Uterus (tissue), 2 donors: Measurements from ENCODE around the gene MARCHF5.
"Not testable (repeated sequence)": the region's sequence is repeated elsewhere in the genome, so short reads cannot be mapped to it uniquely, and the experiment has no call there.

Experiments
- POLR2A ChIP-seq, 2 donors: fragments of 450-650 bp; IDR thresholded peaks; one replicate each; pipeline ENCODE4 v1.6.1; 2016; ENCODE audit warnings: antibody characterized with exemption in 2 of 2, mild to moderate bottlenecking in 1 of 2, moderate library complexity in 1 of 2
- TF ChIP-seq, protein P1 (sequence below), 4 experiments: fragments of 200-600 bp in 2 of 4; fragments of 450-650 bp in 2 of 4; sonication (generic) in 2 of 4; IDR thresholded peaks; one replicate each; pipeline ENCODE4 v1.5.1; 2016 to 2019; ENCODE audit warnings: antibody characterized with exemption in 4 of 4, mild to moderate bottlenecking in 2 of 4, moderate library complexity in 1 of 4

DNA sequence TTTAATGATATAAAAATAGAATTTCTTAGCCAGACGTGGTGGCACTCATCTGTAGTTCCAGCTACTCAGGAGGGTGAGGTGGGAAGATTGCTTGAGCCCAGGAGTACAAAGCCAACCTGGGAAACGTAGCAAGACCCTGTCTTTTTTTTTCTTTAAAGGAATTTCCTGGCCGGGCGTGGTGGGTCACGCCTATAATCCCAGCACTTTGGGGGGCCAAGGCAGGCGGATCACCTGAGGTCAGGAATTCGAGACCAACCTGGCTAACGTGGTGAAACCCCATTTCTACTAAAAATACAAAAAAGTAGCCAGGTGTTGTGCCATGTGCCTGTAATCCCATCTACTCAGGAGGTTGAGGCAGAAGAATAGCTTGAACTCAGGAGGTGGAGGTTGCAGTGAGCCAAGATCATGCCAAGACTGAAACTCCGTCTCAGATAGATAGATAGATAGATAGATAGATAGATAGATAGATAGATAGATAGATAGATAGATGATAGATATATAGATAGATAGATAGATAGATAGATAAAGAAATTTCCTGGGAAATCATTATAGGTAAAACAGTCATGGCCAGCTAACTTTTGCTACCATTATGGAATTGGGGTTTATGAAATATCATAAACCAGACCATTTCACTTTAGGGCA, 56.2 kb downstream of the MARCHF5 start:
- TF ChIP-seq, protein P1, sequence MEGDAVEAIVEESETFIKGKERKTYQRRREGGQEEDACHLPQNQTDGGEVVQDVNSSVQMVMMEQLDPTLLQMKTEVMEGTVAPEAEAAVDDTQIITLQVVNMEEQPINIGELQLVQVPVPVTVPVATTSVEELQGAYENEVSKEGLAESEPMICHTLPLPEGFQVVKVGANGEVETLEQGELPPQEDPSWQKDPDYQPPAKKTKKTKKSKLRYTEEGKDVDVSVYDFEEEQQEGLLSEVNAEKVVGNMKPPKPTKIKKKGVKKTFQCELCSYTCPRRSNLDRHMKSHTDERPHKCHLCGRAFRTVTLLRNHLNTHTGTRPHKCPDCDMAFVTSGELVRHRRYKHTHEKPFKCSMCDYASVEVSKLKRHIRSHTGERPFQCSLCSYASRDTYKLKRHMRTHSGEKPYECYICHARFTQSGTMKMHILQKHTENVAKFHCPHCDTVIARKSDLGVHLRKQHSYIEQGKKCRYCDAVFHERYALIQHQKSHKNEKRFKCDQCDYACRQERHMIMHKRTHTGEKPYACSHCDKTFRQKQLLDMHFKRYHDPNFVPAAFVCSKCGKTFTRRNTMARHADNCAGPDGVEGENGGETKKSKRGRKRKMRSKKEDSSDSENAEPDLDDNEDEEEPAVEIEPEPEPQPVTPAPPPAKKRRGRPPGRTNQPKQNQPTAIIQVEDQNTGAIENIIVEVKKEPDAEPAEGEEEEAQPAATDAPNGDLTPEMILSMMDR (IDR thresholded peaks at IDR 0.05), result not testable (repeated sequence)
- not testable (repeated sequence) for TF ChIP-seq POLR2A (IDR thresholded peaks at IDR 0.05)
